ENCODE results near the gene PCYT2.

Gene PCYT2

GRCh38 chr17:81942167-81942553, 31.0 kb upstream of the PCYT2 start:
- no peak for DNase-seq

DNA sequence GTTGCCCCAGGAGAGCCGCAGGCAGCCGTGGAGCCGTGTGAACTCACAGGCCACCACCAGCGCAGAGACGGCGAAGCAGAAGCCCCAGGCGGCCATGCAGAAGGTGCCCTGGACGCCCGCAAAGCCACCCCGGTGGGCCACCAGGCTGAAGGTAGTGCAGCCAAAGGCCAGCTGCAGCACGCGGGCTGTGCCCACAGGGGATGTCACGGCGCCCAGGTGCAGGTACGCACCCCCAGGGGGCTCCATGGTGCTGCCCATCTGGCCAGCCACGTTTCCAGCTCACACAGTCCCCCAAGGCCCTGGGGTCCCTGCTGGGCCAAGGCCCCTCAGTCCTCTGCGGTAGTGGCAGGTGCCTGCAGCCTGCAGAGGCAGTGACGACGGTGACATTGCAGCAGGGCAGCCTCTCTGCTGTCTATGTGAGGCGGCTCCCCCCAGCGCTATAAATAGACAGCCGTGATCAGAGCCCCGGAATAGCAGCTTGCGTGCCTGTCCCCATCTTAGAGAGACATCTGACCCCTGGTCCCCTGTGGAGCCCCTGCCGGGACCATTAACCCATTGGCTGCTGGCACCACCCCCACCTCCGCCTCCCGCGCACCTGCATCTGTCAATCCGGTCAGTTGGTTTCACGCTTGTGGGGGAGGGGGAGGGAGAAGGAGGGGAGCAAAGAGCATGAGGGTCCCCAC, 30.4 kb upstream of the PCYT2 start:
- no peak for DNase-seq

GRCh38 chr17:81940538-81941483, 29.6 kb upstream of the PCYT2 start:
- DNase-seq, result no peak

- DNase-seq, result no peak
These were observed 28.7 kb upstream of the PCYT2 start for GRCh38 chr17:81939881-81940385.

DNA sequence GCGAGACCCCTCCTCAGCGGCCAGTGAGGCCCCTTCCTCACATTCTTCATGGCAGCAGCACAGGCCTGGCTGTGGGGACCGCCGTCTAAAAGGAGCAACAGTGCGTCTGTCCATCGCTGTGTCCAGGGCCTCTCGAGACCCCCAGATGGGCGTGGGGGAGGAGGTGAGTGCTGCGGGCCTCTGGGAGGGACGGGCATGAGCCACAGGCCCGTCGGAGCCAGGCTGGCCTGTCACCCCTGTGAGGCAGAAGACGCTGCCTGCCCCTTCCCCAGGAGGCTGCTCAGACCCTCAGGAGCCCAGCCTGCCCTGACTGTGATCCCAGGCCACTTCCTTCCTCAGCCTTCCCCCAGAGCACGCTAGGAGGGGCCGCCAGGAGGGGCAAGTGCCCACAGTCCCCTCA, 28.0 kb upstream of the PCYT2 start:
- no peak for DNase-seq

- DNase-seq, result no peak
These were observed 24.5 kb upstream of the PCYT2 start for GRCh38 chr17:81935709-81936084.

- DNase-seq, result no peak
These were observed 23.9 kb upstream of the PCYT2 start for GRCh38 chr17:81934850-81935708.

- DNase-seq, result no peak
These were observed 23.0 kb upstream of the PCYT2 start for GRCh38 chr17:81934098-81934757.

DNA sequence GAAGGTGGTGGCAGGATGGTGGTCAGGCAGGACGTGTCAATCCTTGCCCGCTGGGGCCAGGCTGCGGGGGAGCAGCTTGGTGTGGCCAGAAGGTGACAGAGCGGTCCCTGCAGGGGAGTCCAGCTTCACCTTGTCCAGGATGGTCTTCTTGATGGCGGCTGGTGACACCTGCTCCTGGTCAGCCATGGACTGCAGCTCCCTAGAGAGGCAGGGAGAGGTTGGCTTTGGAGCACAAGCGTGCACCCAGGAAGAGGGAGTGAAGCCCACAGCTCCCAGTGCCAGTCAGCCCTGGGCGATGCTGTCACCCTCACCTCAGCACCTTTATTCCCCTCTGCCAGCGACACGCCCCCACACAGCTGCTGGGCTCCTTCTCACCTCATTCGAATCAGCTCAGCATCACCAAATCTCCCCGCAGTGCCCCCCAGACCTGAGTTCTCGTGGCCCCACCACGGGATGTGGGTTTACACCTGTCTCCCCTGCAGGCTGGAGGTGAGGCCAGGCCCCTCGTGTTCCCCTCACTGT, 22.0 kb upstream of the PCYT2 start:
- no peak for DNase-seq

- DNase-seq, result no peak
These were observed 21.3 kb upstream of the PCYT2 start for GRCh38 chr17:81932333-81932983.

DNA sequence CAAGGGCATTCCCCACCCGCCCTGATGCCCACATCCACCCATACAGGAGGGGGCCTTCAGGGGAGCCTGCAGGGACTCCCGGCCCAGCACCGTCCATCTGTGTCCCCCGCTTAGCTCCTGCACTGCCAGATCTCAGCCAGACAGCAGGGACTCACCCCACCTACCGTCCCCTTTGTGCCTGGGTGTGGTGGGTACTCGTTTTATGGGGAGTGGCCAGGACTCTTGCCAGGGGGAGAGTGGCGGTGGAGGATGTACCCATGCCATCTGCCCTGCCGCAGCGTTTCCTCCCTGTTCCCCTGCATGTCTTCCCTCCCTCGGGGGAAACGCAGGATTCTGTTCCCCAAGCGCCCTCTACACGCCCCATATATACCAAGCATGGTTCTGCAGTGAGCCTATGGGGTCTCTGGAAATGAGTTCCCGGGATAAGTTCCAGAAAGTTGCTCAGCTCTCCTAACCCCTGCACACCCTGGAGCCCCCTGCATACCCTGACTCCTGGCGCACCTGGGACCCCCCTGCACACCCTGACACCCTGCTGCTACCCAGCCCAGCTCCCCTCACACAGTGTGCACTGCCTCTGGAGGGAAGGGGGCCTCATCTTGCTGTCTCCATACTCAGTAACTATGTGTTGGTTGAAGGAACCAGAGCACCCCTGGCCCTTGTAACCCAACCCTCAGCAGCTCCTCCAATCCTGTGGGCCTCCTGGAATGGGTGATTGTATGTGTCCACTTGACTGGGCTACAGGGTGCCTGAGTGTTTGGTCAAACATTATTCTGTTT, 20.5 kb upstream of the PCYT2 start:
- no peak for DNase-seq

DNA sequence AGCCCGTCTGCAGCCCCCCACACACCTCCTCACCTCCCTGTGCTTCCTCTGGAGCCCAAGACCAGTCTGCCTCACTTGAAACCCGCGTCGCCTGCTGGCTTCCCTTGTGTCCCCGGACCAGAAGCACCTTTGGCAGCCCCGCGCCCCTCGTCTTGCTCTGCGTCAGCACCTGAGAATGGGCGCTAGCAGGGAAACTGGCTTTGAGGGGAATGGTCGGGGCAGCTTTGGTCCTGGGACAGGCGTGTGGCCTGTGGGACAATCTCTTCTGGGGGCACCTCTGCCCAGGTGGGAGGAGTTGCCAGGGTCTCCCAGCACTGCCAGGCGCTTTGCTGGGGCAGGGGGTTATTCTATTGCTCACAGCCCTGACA, 20.0 kb upstream of the PCYT2 start:
- no peak for DNase-seq

DNA sequence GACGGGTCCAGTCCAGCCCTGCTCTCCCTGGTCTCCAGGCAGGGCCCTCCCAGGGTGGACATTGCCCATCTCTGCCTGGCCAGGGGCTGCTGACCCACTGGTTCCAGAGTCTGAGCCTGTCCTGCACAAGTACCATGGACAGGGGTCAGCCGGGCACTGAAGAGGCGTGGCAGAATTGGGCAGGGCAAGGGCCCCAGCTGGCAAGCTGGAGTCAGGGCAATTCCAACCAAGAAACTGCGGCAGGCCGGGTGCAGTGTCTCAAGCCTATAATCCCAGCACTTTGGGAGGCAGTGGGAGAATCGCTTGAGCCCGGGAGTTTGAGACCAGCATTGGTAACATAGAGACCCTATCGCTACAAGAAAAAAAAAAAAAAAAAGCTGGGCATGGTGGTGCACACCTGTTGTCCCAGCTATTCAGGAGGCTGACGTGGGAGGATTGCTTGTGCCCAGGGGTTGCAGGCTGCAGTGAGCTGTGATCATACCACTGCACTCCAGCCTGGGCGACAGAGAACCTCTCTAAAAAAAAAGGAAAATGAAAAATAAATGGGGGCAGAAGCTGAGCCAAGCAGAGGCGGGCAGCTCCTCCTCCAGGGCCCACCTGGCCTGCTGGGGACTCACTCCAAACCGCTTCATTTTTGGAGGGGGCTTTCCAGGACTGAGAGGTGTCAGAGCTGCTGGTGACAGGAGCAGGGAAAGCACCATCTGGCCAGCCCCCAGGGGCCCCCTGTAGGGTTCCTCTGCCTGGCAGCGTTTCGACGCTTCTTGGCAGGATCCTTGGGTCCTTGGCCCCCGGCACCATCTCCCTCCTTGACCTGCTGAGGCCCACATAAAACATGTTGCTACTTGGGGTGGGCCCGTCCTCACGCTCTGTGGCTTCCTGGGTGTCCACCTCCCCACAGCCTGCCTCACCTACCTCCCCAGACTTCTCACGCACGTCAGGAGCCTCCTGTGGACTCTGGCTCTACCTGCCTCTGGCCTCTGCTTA, 19.2 kb upstream of the PCYT2 start:
- no peak for DNase-seq

DNA sequence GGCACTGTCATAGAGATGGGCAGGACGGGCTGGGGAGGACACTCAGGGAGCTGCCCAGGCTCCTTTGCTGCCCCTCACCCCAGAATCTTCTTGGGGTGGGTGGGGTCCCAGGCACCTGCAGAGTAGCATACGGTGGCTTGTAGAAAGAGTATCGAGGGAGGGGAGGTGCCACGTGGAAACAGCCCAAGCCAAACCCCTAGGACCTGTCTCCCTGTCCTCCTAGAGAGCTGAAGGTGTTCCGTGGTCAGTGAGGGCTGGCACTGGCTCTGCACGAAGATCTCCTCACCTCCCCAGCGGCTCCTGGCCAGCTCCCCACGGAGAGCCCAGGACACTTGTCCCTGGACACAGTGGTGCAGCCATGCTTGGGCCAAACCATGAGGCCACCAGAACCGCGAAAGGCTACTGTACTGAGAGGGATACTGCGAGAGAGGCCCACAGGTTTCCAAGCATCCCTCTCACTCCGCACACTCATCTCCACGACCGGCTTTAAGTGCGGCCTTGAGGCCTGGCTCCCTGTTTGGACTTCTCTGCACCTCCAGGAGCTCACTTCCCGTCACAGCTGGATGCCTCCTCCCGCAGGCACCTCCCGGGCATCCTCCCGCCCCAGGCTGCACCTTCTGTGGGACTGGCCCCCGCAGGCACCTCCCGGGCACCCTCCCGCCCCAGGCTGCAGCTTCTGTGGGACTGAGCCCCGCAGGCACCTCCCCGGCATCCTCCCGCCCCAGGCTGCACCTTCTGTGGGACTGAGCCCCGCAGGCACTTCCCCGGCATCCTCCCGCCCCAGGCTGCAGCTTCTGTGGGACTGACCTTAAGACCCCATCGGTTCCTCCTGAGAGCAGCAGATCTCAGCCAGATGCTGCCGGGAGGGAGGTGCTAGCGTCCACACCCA, 18.3 kb upstream of the PCYT2 start:
- DNase-seq, result no peak

DNA sequence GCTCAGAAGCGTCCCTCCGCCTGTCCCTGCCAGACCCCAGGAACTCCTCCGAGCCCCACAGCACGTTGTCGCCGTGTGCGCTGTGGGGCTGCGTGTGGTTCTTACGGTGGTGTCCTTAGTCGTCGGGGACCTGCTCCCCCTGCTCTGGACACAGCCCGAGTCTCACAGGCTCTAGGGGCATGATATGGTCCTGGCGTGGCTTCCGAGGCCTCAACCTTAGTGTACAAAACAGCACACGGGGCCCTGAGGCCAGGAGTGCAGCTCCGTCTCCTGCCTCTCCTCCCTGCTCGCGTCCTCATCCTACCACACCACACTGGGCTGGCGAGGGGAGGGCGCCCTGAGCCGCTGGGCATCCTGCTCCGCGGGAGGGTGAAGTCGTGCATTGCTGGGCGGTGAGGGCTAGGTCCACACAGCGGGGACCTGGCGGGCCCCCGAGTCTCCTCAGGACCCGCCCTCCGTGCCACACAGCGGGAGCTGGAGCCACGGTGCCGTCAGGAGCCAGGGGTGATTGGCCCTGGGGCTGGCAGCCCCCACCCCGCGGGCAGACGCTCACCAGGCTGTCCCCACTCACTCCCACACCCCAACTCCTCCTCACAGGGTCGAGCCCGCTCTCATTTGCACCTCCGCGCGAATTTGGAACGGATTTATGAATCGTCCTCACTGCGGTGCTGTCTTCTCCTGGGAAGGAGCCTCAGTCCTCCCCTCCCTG, 17.5 kb upstream of the PCYT2 start:
- DNase-seq, result no peak

DNA sequence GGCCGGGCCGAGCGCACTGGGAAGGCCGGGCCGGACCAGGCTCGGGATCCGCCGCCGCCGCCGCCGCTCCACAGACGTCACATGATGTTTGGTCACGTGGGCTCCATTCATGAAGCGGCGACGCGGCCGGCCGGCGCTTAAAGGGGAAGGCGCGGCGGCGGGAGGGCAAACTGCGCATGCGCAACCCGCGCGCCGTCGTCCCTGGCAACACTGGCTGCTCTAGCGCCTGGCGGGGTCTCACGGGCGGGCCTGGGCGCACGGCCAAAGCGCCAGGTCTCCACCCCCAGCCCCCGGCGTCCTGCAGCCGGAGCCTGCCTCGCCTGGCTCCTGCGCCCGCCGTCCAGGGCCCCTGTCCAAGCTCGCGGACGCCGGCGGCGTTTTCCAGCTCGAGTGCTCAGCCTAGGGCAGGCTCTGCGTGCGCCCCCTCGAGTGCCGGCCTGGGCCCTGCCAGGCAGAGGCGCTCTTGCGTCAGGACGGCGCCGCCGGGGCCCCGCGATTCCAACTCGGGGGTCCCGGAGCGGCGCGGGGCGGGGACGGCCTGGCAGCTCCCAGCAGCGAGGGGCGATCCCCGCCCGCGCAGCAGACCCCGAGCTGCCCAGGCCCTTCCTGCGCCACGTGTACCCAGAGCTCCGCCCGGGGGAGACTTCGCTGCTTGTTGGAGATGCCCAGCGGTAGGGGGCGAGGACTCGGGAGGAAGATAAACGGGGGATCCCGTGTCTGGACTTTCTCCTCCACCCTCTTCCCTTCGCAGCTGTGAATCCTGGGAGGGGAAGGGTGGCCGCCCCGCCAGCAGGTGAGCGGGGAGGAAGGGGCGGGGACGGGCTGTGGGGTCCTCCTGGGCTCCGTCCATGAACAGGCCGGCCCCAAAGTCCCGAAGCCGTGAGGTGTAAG, 16.7 kb upstream of the PCYT2 start, which contains the start of gene MAFG:
TSS of gene MAFG (minus strand) at position 83 of the 891 bp plus-strand sequence. CDS start 4,550 bp downstream, outside the sequence.
- DNase-seq, result peak; percentile 91

DNA sequence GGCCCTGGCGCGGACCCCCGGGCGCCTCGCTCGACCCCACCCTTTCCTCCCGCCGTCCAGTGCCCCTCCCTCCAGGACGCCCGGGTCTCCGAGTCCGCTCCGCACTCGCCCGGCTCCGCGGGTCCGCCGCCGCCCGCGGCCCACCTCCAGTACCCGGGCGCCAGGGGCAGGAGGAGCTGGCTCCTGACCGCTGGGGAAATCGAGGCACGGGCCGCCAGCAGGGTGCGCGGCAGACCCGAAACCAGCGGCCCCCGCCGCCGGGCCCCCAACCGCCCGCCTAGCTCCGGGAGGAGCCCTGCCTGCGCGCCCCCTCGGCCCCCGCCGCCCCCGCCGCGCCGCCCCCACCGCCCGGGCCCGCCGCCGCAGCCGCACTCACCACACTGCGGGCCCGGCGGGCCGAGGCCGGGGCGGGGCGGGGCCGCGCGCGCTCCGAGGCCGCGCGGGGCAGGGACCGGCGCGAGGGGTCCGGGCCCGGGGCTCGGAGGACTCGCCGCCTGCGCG, 16.0 kb upstream of the PCYT2 start:
- DNase-seq, result no peak
